Bronchial epithelial cell (primary cell): ENCODE data around the gene LYPD6B. TPM values are rescaled to one million over a fixed set of nuclear protein-coding genes. Genes with fewer than 3 reads are reported as not detected.

Experiments
- DNase-seq: peaks from one replicate; pipeline ENCODE4 v3.0.0-alpha.2; 2010; ENCODE audit warnings: low read depth
- FAIRE-seq: peaks from 2 replicates; lab custom pipeline; 2011; peaks lifted over from hg19 to GRCh38; lab: Jason Lieb, UNC
- H3K27me3 ChIP-seq: 2 replicates; pipeline ENCODE4 v1.5.1; 2011; ENCODE audit warnings: low read length; ENCODE audit not compliant: control insufficient read depth, insufficient read depth
- H3K36me3 ChIP-seq: 2 replicates; pipeline ENCODE4 v1.5.1; 2011; ENCODE audit warnings: low read length; ENCODE audit not compliant: control insufficient read depth, insufficient read depth
- H3K4me3 ChIP-seq: 2 replicates; pipeline ENCODE4 v1.5.1; 2011; ENCODE audit warnings: mild to moderate bottlenecking, low read depth, low read length, control low read depth
- CTCF ChIP-seq: IDR thresholded peaks from 2 replicates; pipeline ENCODE4 v1.5.1; 2011; ENCODE audit warnings: mild to moderate bottlenecking, moderate library complexity, low read length, control low read depth, inconsistent platforms; ENCODE audit not compliant: insufficient read depth, severe bottlenecking
- total RNA-seq: library from RNA; depleted of rRNA; stranded (reverse); fragments of >200 nt; gene quantifications from 2 replicates; pipeline ENCODE4 v1.2.1, GENCODE V29; 2014

Gene LYPD6B
- total RNA-seq, 1 donor from 2014 or later = 14.7 TPM

GRCh38 chr2:149064856-149065630, 26.5 kb downstream of the LYPD6B start:
- no peak for TF ChIP-seq CTCF

GRCh38 chr2:149068225-149068995, 29.9 kb downstream of the LYPD6B start:
- Histone ChIP-seq H3K4me3 (no peak overlapping the region), H3K27me3 (no peaks in the 10 kb centered on the region), H3K36me3 (no peaks in the 10 kb centered on the region)
- DNase-seq (no peak), FAIRE-seq (no peak)
- no peak for TF ChIP-seq CTCF

More at GRCh38 chr2:149064856-149065630, 26.5 kb downstream of the LYPD6B start:
- FAIRE-seq (peak; percentile 81), DNase-seq (peak; percentile 28)
- H3K36me3 ChIP-seq = no peaks in the 10 kb centered on the region
- H3K4me3 ChIP-seq = no peak overlapping the region
- no peaks in the 10 kb centered on the region for H3K27me3 ChIP-seq

- Histone ChIP-seq H3K36me3 (no peaks in the 10 kb centered on the region), H3K4me3 (no peak overlapping the region), H3K27me3 (no peaks in the 10 kb centered on the region)
- DNase-seq (peak; percentile 33), FAIRE-seq (no peak)
- no peak for TF ChIP-seq CTCF
These were observed 30.7 kb downstream of the LYPD6B start for GRCh38 chr2:149068996-149069888.

GRCh38 chr2:149070681-149071320, 32.3 kb downstream of the LYPD6B start:
- H3K27me3 ChIP-seq = no peaks in the 10 kb centered on the region
- no peaks in the 10 kb centered on the region for H3K36me3 ChIP-seq
- DNase-seq (no peak), FAIRE-seq (no peak)
- no peak for TF ChIP-seq CTCF
- no peak overlapping the region for H3K4me3 ChIP-seq

GRCh38 chr2:149075105-149075504, 36.6 kb downstream of the LYPD6B start:
- no peak for TF ChIP-seq CTCF
- FAIRE-seq (no peak), DNase-seq (no peak)
- no peaks in the 10 kb centered on the region for H3K36me3 ChIP-seq
- no peak overlapping the region for H3K4me3 ChIP-seq
- H3K27me3 ChIP-seq = no peaks in the 10 kb centered on the region
